Retinal pigment epithelial cell (primary cell): ENCODE data around the gene DNAJA4.

Source experiments
- DNase-seq: peaks from one replicate; pipeline ENCODE4 v3.0.0-alpha.2; 2010; ENCODE audit warnings: low read depth
- H3K4me3 ChIP-seq: 2 replicates; pipeline ENCODE4 v1.5.1; 2011; ENCODE audit warnings: mild to moderate bottlenecking, low read length, control low read depth, moderate library complexity
- TF ChIP-seq, protein P1 (sequence below): conservative IDR thresholded peaks from 2 replicates; pipeline ENCODE4 v1.5.1; 2011; ENCODE audit warnings: low read depth, low read length, control low read depth, inconsistent platforms

Gene DNAJA4

DNA sequence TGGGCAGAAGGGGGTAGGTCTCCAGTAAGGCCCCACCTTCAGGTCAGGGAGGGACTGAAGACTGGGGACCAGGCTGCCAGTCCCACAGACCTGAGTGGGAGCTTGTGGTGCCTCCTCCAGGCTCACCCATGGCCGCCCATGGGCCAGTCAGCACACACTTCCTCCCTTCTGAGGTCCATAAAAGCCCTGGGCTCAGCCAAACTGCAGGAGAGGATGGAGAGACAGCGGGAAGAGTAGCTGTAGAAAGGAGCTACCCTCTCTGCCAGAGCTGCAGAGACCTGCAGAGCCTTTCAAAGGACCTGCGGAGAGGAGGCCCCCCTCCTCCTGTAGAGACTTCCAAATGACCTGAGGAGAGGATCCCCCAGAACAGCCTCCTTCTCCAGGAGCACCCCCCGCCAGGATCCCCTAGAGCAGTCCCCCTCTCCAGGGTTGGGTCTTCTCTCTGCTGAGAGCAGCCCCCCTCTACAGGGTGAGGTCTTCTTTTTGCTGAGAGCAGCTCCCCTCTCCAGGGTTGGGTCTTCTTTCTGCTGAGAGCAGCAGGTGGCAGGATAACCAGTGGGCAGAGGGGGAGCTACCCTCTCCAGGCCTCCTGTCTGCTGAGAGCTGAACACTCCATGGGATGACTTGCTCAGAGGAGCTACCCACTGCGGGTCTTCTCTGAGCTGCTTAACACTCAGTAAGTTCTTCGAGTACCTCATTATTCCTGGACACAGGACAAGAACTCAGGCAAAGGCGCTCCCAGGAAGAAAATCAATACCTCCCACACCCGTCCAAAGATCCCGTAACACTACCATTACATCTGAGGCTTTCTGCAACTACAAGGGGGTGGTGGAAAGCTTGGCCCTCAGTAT is 40.1 kb downstream of the DNAJA4 start:
- TF ChIP-seq, protein P1, sequence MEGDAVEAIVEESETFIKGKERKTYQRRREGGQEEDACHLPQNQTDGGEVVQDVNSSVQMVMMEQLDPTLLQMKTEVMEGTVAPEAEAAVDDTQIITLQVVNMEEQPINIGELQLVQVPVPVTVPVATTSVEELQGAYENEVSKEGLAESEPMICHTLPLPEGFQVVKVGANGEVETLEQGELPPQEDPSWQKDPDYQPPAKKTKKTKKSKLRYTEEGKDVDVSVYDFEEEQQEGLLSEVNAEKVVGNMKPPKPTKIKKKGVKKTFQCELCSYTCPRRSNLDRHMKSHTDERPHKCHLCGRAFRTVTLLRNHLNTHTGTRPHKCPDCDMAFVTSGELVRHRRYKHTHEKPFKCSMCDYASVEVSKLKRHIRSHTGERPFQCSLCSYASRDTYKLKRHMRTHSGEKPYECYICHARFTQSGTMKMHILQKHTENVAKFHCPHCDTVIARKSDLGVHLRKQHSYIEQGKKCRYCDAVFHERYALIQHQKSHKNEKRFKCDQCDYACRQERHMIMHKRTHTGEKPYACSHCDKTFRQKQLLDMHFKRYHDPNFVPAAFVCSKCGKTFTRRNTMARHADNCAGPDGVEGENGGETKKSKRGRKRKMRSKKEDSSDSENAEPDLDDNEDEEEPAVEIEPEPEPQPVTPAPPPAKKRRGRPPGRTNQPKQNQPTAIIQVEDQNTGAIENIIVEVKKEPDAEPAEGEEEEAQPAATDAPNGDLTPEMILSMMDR = no peak
- no peak overlapping the region for H3K4me3 ChIP-seq
- DNase-seq = no peak

DNA sequence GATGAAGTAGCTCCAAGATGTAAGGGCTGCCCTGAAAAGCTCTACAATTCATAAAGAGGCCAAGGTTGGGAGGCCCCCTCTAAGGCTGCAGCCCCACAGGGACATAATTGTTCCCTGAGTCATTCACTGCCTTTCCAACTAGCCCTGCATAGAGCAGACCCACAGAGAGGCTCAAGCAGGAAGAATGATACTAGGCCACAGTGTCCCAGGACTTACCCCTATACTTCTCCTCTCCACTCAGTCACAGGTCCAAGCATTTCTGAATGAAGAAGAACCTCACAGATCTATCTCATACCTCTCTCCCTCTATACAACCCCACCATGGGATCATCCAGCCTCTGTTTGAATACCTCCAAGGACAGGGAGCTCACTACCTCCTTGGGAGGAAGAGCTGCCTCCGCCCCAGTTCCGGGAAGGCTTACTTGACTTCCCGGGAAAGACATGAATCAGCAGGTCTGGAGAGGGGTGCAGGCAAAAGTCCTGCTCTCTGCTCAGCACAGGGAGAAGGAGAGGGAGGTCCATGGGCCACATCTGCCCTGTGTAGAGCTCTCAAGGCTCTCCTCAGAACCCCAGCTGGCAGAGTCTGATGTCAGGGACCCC is 41.9 kb downstream of the DNAJA4 start:
- H3K4me3 ChIP-seq = no peak overlapping the region
- TF ChIP-seq, protein P1 = no peak
- no peak for DNase-seq

DNA sequence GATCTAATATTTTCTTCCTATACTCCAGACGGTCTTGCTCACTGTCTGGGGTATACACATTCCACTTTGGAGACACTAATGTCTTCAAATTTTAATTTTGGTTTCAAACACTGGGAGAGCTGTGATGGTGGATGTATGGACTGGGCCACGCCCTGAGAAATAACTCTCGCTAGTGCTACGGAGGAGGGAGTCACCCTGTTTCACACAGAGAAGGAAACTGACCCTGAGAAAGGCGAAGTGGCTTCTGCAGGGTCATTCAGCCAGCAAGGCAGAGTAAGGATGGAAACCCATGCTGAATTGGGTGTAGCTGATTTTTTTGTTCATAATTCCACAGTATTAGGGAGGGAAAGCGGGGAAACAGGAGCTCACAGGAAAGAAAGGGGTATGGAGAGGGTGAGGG is 43.6 kb downstream of the DNAJA4 start:
- TF ChIP-seq, protein P1 = no peak
- DNase-seq = no peak
- no peak overlapping the region for H3K4me3 ChIP-seq

DNA sequence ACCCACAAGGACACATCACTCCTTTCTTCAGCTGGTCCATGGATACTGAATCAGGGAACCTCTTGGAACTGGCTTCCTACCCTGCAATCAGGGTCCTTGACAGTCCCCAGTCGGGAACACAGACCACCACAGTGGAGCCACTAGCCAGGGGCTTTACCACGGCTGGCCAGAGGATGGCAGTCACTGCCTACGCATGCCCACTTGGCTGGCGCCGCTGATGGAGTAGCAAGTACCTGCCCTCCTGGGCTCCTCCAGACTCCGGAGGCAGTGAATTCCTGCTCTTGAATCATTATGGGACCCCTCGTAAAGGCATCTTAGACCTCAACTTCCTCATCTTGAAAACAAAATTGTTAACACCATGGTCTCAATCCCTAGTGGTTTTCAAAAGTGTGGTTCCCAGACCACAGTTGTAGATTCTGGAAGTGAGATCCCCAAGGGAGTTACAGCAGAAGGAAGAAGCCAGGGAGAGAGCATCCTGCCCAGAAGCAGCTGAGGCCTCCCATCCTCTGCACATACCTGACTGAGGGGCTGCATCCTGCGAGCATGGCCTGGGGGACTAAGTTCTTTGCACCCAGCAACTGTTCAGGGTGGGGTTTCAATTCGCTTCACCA is 44.2 kb downstream of the DNAJA4 start:
- TF ChIP-seq, protein P1 = peak; percentile 99
- DNase-seq = no peak

DNA sequence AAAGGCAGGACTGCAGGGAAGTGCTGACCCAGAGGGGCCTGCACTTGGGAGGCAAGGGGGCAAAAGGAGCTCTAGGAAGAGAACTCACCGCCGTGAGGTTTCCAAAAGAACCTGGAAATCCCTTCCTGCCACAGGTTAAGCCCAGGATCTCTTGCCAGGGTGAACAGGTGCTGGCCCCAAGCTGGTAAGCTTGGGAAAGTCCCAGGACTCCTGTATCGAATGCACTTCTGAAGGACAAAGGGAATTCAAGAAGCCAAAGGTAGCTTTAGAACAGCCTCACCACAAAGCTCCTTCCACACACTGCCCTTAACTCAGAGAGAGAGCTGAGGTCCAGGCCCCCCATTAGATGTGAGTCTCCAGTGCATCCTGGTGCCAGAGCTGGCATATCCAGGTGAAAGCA is 46.9 kb downstream of the DNAJA4 start:
- DNase-seq = no peak
- no peak overlapping the region for H3K4me3 ChIP-seq
- TF ChIP-seq, protein P1 = no peak

More for the DNA sequence above, 44.2 kb downstream of the DNAJA4 start:
- no peak overlapping the region for H3K4me3 ChIP-seq

DNA sequence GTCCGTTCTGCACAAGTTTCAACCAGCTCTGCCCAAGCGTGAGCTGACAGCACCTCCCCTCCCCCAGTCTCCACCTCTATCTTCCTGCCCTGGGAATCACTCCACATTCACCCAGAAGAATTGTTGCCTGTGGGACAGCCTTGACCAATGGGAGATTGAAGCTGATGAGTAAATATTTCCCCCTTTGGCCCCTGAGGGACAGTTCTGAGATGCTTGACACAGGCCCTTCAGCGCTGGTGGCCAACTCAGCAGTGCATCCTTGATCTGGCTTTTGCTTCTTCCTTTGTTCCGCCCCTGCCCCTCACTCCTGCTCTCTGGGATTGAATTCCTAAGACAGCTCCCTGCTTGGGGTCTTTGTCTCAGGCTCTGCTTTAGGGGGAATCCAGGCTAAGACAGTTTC is 48.2 kb downstream of the DNAJA4 start:
- H3K4me3 ChIP-seq = no peak overlapping the region
- TF ChIP-seq, protein P1 = no peak
- DNase-seq = no peak
